ENCODE measurements around the gene EHMT1. TPM values are rescaled to one million over a fixed set of nuclear protein-coding genes. Genes with fewer than 3 reads are reported as not detected.
A peak's percentile ranks its signal among the peaks of the same experiment; 100 is the strongest.

EHMT1 gene
- polyA plus RNA-seq, 3 donors: 10.1 to 46.5 (median 15.0) TPM

DNA sequence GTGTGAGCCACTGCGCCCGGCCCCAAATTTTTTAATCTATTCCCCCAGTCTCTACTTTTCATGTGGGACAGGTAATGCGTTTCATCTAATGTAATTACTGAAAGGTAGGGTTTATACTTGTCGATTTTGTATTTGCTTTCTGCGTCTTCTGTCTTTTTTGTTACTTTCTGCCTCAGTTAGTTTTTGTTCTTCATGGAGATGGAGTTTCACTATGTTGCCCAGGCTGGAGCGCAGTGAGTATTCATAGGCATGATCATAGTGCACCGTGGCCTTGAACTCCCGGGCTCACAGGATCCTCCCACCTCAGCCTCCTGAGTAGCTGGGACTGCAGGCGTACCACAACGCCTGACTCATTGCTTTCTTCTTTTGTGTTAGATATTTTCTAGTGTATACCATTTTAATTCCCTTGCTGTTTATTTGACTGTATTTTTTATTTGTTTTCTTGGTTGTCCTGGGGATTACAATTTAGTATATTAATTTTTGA is 23.4 kb downstream of the EHMT1 start:
- Histone ChIP-seq H3K79me2 (ENCODE audit: insufficient read depth, low read length) (peaks cover 93% of the 10 kb centered on the region), H3K4me2 (replicated peaks; ENCODE audit: extremely low read depth, low read length, poor library complexity, severe bottlenecking) (no peak overlapping the region), H3K27me3 (ENCODE audit: control insufficient read depth in 2 of 2, insufficient read depth in 2 of 2, low read length in 2 of 2) (no peaks in the 10 kb centered on the region), H4K20me1 (ENCODE audit: insufficient read depth, low read length) (peaks cover 78% of the 10 kb centered on the region), H3K4me3 (replicated peaks in 1 of 3; ENCODE audit: low read depth in 2 of 3, low read length in 3 of 3) (no peak overlapping the region), H3K36me3 (replicated peaks in 1 of 2; ENCODE audit: control insufficient read depth in 1 of 2, insufficient read depth in 2 of 2, low read length in 2 of 2) (peaks cover 10 to 21% of the 10 kb centered on the region in 2 donors), H3K4me1 (ENCODE audit: control insufficient read depth in 1 of 2, insufficient read depth in 2 of 2, low read length in 2 of 2) (peaks cover 27 to 38% of the 10 kb centered on the region in 2 donors), H2AFZ (ENCODE audit: insufficient read depth, low read depth, low read length, poor library complexity, severe bottlenecking) (no peak overlapping the region), H3K27ac (ENCODE audit: low read depth in 1 of 2, low read length in 2 of 2) (no peak overlapping the region), H3K9ac (ENCODE audit: insufficient read depth, low read length, poor library complexity, severe bottlenecking) (no peak overlapping the region), H3K9me3 (replicated peaks in 1 of 2; ENCODE audit: control insufficient read depth in 1 of 2, insufficient read depth in 1 of 2, low read length in 2 of 2) (no peaks in the 10 kb centered on the region)
- no peak for DNase-seq
- TF ChIP-seq, protein P1, sequence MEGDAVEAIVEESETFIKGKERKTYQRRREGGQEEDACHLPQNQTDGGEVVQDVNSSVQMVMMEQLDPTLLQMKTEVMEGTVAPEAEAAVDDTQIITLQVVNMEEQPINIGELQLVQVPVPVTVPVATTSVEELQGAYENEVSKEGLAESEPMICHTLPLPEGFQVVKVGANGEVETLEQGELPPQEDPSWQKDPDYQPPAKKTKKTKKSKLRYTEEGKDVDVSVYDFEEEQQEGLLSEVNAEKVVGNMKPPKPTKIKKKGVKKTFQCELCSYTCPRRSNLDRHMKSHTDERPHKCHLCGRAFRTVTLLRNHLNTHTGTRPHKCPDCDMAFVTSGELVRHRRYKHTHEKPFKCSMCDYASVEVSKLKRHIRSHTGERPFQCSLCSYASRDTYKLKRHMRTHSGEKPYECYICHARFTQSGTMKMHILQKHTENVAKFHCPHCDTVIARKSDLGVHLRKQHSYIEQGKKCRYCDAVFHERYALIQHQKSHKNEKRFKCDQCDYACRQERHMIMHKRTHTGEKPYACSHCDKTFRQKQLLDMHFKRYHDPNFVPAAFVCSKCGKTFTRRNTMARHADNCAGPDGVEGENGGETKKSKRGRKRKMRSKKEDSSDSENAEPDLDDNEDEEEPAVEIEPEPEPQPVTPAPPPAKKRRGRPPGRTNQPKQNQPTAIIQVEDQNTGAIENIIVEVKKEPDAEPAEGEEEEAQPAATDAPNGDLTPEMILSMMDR (IDR thresholded peaks at IDR 0.05): no peak
- peak overlapping the region in 3 of 7 donors; percentile 1 to 68 (median 38) for H3K27ac Mint-ChIP-seq
- intact Hi-C loops (cut with micrococcal nuclease): no loop called here
- peaks cover 0 to 2% (median 0%) of the 10 kb centered on the region in 3 donors for H3K27me3 Mint-ChIP-seq (ENCODE audit: low read depth in 3 of 3)
- H3K9me3 Mint-ChIP-seq: no peaks in the 10 kb centered on the region
- H3K4me1 Mint-ChIP-seq: peaks cover 47% of the 10 kb centered on the region
- WGBS (ENCODE audit: insufficient coverage): 100% methylated on average over 1 of the region's 10 CpGs
- peaks cover 21 to 55% of the 10 kb centered on the region in 2 donors for H3K36me3 Mint-ChIP-seq
- no peak overlapping the region for H3K4me3 Mint-ChIP-seq

DNA sequence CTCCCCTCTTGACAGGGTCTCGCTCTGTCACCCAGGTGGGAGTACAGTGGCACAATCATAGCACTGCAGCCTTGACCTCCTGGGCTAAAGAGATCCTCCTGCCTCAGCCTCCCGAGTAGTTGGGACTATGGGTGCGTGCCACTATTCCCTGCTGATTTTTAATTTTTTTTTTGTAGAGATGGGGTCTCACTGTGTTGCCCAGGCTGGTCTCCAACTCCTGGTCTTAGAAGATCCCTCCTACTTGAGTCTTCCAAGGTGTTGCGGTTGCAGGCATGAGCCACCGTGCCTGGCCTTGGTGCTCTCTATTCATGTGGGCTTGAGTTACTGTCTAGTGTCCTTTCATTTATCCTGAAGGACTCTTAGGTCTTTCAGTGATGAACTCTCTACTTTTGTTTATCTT is 24.1 kb downstream of the EHMT1 start:
- Histone ChIP-seq H3K4me2 (replicated peaks; ENCODE audit: extremely low read depth, low read length, poor library complexity, severe bottlenecking) (no peak overlapping the region), H4K20me1 (ENCODE audit: insufficient read depth, low read length) (peaks cover 75% of the 10 kb centered on the region), H3K4me3 (replicated peaks in 1 of 3; ENCODE audit: low read depth in 2 of 3, low read length in 3 of 3) (no peak overlapping the region), H3K9ac (ENCODE audit: insufficient read depth, low read length, poor library complexity, severe bottlenecking) (no peak overlapping the region), H3K9me3 (replicated peaks in 1 of 2; ENCODE audit: control insufficient read depth in 1 of 2, insufficient read depth in 1 of 2, low read length in 2 of 2) (no peaks in the 10 kb centered on the region), H3K27me3 (ENCODE audit: control insufficient read depth in 2 of 2, insufficient read depth in 2 of 2, low read length in 2 of 2) (no peaks in the 10 kb centered on the region), H3K79me2 (ENCODE audit: insufficient read depth, low read length) (peaks cover 86% of the 10 kb centered on the region), H2AFZ (ENCODE audit: insufficient read depth, low read depth, low read length, poor library complexity, severe bottlenecking) (no peak overlapping the region), H3K4me1 (ENCODE audit: control insufficient read depth in 1 of 2, insufficient read depth in 2 of 2, low read length in 2 of 2) (peaks cover 33 to 45% of the 10 kb centered on the region in 2 donors), H3K36me3 (replicated peaks in 1 of 2; ENCODE audit: control insufficient read depth in 1 of 2, insufficient read depth in 2 of 2, low read length in 2 of 2) (peaks cover 10 to 21% of the 10 kb centered on the region in 2 donors), H3K27ac (ENCODE audit: low read depth in 1 of 2, low read length in 2 of 2) (no peak overlapping the region)
- TF ChIP-seq, protein P1 (IDR thresholded peaks at IDR 0.05): no peak
- H3K36me3 Mint-ChIP-seq: peaks cover 21 to 54% of the 10 kb centered on the region in 2 donors
- no peaks in the 10 kb centered on the region for H3K9me3 Mint-ChIP-seq
- peaks cover 0 to 2% (median 0%) of the 10 kb centered on the region in 3 donors for H3K27me3 Mint-ChIP-seq (ENCODE audit: low read depth in 3 of 3)
- no peak overlapping the region for H3K4me3 Mint-ChIP-seq
- H3K4me1 Mint-ChIP-seq: peaks cover 54% of the 10 kb centered on the region
- H3K27ac Mint-ChIP-seq: peak overlapping the region in 1 of 7 donors; percentile 37
- no CpG with 5 or more reads among the region's 5 CpGs for WGBS (ENCODE audit: insufficient coverage)
- DNase-seq: no peak
- intact Hi-C loops (cut with micrococcal nuclease): no loop called here
